ENCODE data around the gene CCZ1. TPM values are rescaled to one million over a fixed set of nuclear protein-coding genes. Genes with fewer than 3 reads are reported as not detected.
"Not testable (repeated sequence)": the region's sequence is repeated elsewhere in the genome, so short reads cannot be mapped to it uniquely, and the experiment has no call there.

Gene CCZ1
- total RNA-seq: 41.9 and 46.5 TPM in 2 replicates

GRCh38 chr7:5898480-5899224 is at the start of gene CCZ1:
CCZ1 (plus strand) TSS chr7:5898733; CDS start chr7:5898800, 67 bp downstream.
- peak; percentile 36 for DNase-seq (ENCODE audit: low read depth)

GRCh38 chr7:5850944-5851343 is 47.6 kb upstream of the CCZ1 start:
- no peak for DNase-seq (ENCODE audit: low read depth)

GRCh38 chr7:5854738-5855137 is 43.8 kb upstream of the CCZ1 start:
- no peak for DNase-seq (ENCODE audit: low read depth)

- not testable (repeated sequence) for DNase-seq (ENCODE audit: low read depth)
Measured at GRCh38 chr7:5857041-5857575, 41.4 kb upstream of the CCZ1 start.

- DNase-seq (ENCODE audit: low read depth): not testable (repeated sequence)
Measured at GRCh38 chr7:5858494-5858893, 40.0 kb upstream of the CCZ1 start.

- not testable (repeated sequence) for DNase-seq (ENCODE audit: low read depth)
Measured at GRCh38 chr7:5861281-5861680, 37.3 kb upstream of the CCZ1 start.

- DNase-seq (ENCODE audit: low read depth): not testable (repeated sequence)
Measured at GRCh38 chr7:5862753-5863366, 35.7 kb upstream of the CCZ1 start.

- DNase-seq (ENCODE audit: low read depth): not testable (repeated sequence)
Measured at GRCh38 chr7:5865279-5865931, 33.1 kb upstream of the CCZ1 start.

GRCh38 chr7:5867060-5867459 is 31.5 kb upstream of the CCZ1 start:
- no peak for DNase-seq (ENCODE audit: low read depth)

GRCh38 chr7:5868928-5869341 is 29.6 kb upstream of the CCZ1 start:
- DNase-seq (ENCODE audit: low read depth): peak; percentile 65

- DNase-seq (ENCODE audit: low read depth): no peak
Measured at GRCh38 chr7:5869691-5870090, 28.8 kb upstream of the CCZ1 start.

GRCh38 chr7:5870311-5870710 is 28.2 kb upstream of the CCZ1 start:
- no peak for DNase-seq (ENCODE audit: low read depth)

GRCh38 chr7:5872326-5872725 is 26.2 kb upstream of the CCZ1 start:
- DNase-seq (ENCODE audit: low read depth): no peak

- not testable (repeated sequence) for DNase-seq (ENCODE audit: low read depth)
Measured at GRCh38 chr7:5879591-5879990, 18.9 kb upstream of the CCZ1 start.

- DNase-seq (ENCODE audit: low read depth): not testable (repeated sequence)
Measured at GRCh38 chr7:5880106-5880505, 18.4 kb upstream of the CCZ1 start.

- DNase-seq (ENCODE audit: low read depth): not testable (repeated sequence)
Measured at GRCh38 chr7:5884431-5884830, 14.1 kb upstream of the CCZ1 start.

- not testable (repeated sequence) for DNase-seq (ENCODE audit: low read depth)
Measured at GRCh38 chr7:5888021-5888420, 10.5 kb upstream of the CCZ1 start.

- DNase-seq (ENCODE audit: low read depth): not testable (repeated sequence)
Measured at GRCh38 chr7:5890244-5890643, 8.3 kb upstream of the CCZ1 start.

- DNase-seq (ENCODE audit: low read depth): no peak
Measured at GRCh38 chr7:5892498-5892897, 6.0 kb upstream of the CCZ1 start.

GRCh38 chr7:5897369-5897919 is 1.1 kb upstream of the CCZ1 start:
- DNase-seq (ENCODE audit: low read depth): not testable (repeated sequence)

- not testable (repeated sequence) for DNase-seq (ENCODE audit: low read depth)
Measured at GRCh38 chr7:5903002-5903401, 4.5 kb downstream of the CCZ1 start.

GRCh38 chr7:5904726-5905125 is 6.2 kb downstream of the CCZ1 start:
- not testable (repeated sequence) for DNase-seq (ENCODE audit: low read depth)

All from renal cortical epithelial cell (primary cell).